Measurements from ENCODE around the gene SBNO2.

SBNO2 gene, protein sequence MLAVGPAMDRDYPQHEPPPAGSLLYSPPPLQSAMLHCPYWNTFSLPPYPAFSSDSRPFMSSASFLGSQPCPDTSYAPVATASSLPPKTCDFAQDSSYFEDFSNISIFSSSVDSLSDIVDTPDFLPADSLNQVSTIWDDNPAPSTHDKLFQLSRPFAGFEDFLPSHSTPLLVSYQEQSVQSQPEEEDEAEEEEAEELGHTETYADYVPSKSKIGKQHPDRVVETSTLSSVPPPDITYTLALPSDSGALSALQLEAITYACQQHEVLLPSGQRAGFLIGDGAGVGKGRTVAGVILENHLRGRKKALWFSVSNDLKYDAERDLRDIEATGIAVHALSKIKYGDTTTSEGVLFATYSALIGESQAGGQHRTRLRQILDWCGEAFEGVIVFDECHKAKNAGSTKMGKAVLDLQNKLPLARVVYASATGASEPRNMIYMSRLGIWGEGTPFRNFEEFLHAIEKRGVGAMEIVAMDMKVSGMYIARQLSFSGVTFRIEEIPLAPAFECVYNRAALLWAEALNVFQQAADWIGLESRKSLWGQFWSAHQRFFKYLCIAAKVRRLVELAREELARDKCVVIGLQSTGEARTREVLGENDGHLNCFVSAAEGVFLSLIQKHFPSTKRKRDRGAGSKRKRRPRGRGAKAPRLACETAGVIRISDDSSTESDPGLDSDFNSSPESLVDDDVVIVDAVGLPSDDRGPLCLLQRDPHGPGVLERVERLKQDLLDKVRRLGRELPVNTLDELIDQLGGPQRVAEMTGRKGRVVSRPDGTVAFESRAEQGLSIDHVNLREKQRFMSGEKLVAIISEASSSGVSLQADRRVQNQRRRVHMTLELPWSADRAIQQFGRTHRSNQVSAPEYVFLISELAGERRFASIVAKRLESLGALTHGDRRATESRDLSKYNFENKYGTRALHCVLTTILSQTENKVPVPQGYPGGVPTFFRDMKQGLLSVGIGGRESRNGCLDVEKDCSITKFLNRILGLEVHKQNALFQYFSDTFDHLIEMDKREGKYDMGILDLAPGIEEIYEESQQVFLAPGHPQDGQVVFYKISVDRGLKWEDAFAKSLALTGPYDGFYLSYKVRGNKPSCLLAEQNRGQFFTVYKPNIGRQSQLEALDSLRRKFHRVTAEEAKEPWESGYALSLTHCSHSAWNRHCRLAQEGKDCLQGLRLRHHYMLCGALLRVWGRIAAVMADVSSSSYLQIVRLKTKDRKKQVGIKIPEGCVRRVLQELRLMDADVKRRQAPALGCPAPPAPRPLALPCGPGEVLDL (N-terminal part only)

DNA sequence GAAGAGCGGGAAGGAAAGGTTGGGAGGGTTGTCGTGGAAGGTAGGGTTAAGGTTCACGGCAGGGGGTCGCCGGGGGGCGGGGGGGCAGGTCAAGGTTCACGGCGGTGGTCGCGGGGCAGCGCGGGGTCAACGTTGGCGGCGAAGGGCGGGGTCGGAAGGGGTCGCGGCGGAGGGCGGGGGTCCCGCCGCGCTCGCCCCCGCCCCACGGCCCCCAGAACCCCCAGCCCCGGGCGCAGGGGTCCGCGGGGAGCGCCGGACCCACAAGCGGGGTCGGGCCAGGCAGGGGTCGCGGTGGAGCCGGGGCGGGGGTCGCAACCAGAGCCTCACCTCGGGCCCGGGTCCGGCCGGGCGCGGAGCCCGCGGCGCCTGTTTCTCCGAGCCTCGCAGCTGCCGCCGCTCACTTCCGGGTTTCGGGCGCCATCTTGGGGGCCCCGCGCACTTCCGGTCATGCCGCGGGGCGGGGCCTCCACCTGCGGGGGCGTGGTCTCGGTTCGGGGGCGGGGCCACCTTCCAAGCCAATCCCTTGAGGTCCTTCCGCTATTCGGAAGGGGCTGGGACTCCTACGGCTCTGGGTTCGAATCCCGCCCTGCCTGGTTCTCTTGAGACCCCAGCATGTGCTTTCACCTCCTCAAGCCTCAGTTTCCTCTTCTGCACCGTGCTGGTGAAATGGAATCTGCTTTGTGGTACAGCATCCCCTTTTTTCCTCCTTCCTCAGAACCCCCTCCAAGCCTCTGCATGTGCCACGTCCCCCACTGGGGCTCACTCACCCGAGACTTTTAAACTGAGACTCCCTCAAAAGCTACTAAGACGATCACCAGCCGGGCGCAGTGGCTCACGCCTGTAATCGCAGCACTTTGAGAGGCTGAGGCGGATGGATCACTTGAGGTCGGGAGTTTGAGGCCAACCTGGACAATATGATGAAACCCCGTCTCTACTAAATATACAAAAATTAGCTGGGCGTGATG is at the start of gene SBNO2:
Gene SBNO2 (minus strand): TSS at position 424 of the 965 bp plus-strand sequence. CDS start 19,992 bp downstream, outside the sequence.
- DNase-seq (ENCODE audit: low spot score), result peak; percentile 98

DNA sequence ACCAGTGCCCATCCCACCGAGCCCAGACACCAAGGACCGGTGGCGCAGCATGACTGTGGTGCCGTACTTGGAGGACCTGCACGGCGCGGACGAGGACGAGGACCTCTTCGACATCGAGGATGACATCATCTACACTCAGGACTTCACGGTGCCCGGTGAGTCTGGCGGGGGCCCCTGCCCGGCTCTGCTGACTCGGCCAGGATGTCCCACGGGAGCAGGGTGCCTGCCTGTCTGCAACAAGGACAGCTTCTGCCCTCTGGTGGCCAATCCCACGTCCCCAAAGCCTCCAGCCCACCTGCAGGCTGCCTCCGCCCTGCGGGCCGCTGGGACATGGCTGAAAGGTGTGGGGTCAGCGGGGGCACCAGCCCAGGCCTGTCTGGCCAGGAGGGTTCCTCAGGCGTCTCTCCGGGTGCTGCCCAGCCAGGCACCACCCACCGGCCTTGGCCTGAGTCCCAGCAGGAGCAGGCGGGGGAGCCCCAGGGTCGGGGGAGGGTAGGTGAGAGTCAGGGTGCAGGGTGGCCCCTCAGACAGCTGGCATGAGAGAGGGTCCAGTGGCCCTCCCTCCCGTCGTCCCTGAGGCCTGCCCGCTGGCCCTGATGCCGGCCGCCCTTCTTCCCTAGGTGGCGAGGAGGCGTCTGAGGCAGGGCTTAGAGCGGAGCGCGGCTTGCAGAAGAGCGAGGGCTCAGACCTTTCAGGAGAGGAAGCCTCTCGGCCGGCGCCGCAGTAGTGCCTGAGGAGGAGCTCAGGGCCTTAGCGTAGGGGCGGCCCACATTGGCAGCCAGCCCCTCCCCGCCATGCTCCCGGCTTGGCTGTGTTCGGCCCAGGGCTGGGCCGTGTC is 49.2 kb upstream of the SBNO2 start:
- peak; percentile 51 for DNase-seq (ENCODE audit: low spot score)

DNA sequence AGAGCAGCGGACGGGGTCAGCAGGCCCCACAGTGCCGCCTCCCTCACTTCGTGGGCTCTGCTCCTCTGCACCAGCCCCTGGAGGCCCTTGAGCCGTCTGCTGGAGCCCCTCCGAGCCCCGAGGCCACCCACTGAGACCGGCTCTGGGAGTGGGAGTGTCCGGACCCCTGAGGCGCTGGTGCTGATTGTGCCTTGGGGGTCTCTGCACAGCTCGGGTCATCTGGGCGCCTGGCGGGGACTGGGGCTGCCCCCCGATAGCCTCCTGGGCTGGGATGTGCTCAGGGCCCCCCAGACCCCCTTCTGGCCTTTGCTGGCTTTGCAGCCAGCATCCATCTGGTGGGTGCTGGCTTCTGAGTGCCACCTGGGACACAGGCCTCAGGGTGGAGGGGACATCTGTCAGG is 48.3 kb upstream of the SBNO2 start:
- DNase-seq (ENCODE audit: low spot score), result no peak

DNA sequence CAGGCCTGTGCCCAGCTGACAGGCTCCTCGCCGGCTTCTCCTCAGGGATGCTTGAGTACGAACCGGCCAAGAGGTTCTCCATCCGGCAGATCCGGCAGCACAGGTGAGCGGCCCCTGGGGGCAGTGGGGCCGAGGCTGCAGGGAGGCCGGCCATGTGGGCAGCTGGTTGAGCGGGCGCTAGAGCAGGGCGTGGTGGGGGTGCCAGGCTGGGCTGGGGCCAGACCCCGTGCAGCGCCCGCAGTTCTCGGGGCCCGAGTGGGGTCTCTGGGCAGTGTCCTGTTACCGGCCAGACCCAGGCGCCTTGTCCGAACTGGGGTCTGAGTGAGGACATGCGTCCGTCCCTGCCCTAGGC is 47.8 kb upstream of the SBNO2 start:
- no peak for DNase-seq (ENCODE audit: low spot score)

DNA sequence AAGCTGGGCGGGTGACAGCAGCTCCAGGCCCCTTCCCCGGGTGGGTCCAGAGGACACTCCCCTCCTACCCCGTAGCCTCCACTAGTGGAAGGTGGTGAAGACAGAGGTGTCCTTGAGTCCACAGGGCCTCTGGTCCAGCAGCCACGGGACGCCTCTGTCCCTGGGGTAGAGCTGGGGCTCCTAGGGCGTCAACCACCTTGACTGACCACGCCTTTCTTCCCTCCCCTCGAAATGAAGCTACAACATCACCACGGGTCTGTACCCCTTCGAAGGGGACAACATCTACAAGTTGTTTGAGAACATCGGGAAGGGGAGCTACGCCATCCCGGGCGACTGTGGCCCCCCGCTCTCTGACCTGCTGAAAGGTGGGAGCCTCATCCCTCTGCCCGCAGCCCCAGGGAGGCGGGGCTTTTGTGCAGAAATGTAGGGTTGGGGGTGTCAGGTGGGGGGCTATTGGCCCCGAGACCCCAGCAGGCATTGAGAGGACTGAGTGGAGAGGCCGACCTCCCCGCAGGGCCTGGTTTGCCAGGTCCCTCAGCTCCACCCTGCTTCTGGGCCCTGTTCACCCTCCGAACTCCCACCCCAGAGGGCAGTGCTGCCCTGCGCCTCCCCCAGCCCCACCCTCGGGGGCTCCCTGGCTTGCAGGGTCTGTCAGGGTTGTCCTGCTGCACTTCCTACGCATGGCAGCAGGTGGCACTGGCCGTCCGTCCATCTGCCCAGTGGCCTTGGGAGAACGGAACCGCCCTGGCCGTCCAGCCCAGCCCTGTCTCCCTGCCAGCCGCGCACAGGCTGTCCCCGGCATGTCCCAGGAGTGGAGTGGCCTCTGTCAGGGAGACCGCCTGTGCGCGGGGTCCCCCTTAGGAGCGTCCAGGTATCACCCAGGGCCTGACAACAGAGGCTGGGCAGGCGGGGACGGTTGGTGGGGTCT is 47.2 kb upstream of the SBNO2 start:
- DNase-seq (ENCODE audit: low spot score), result no peak

DNA sequence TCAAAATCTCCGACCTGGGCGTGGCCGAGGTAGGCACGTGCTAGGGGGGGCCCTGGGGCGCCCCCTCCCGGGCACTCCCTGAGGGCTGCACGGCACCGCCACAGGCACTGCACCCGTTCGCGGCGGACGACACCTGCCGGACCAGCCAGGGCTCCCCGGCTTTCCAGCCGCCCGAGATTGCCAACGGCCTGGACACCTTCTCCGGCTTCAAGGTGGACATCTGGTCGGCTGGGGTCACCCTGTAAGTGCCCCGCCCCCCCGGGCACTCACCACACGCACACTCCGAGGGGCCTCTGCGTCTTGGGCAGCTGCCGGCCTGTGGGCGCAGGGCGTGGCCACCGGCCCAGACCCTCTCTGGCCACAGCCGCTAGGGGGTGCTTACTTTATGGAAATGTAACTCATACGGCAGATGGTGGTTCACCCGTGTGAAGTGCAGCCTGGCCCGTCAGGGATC is 46.4 kb upstream of the SBNO2 start:
- no peak for DNase-seq (ENCODE audit: low spot score)

DNA sequence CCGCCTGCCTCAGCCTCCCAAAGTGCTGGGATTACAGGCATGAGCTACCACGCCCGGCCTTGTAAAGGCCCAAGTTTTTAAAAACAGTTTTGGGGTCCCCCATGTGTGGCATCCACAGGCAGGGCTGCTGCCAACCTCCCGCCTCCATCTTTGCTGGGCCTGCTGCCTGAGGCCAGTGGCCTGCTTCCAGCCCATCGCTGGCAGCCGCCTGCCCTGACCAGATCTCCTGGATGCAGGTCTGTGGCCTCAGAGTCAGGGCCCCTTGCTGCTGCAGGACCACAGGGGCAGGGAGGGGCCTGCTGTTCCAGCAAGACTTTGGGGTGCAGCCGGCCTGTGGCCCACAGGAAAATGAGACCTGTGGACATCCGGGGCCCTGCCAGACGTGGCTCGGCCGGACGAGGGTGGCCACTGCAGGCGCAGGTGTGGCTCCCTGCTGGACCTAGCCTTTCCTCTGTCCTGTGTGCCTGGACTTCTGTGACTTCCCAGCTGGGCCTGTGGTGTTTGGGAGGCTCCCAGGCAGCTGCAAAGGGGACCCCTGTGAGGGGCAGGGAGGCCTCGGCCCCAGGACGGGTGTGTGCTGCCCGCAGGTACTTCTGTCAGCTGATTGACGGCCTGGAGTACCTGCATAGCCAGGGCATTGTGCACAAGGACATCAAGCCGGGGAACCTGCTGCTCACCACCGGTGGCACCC is 45.9 kb upstream of the SBNO2 start:
- no peak for DNase-seq (ENCODE audit: low spot score)

DNA sequence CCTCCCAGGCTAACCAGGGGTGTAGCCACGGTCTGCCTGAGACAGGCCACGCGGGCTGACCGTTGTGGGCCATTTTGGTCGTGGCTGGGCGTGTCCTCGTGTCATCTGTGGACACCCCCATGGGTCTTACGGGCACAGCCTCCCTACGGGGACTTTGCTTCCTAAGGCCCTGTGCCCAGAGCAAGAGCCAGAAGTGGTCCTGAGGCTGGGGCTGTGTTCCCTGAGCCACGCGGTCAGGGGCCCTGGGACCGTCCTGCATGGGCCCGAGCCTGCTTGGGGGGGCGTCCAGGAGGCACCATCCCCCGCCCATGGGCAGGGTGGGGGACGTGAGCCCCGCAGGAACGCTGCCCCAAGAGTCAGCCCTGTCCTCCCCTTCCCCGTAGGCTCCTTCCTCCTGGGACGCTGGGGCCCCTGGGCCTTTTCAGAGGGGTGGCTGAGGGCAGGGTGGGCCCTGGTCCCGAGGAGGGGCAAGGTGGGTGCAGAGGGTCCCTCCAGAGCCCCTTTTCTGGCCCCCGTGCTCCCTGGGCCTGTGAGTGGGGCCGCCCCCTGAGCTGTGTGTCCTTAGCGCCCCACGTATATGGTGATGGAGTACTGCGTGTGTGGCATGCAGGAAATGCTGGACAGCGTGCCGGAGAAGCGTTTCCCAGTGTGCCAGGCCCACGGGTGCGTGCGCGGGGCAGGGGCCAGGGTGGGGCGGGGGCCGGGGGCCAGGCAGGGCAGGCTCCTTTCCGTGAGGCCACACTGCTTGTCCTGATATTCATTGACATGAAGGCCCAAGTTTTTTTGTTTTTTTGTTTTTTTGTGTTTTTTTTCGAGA is 44.9 kb upstream of the SBNO2 start:
- DNase-seq (ENCODE audit: low spot score), result no peak

DNA sequence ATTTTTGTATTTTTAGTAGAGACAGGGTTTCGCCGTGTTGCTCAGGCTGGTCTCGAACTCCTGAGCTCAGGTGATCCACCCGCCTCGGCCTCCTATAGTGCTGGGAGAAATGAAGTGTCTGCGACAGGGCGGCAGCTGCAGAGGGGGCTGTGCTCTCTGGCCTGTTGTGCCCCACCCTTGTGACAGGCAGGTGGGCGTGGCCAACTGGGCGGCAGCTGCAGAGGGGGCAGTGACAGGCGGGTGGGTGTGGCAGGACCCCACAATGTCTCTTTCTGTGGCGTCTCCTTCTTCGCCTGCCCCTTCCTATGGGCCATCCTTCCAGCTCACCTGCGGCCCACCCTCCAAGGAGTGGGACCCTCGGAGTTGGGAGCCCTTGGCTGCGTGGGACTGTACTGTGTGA is 43.3 kb upstream of the SBNO2 start:
- DNase-seq (ENCODE audit: low spot score), result no peak

DNA sequence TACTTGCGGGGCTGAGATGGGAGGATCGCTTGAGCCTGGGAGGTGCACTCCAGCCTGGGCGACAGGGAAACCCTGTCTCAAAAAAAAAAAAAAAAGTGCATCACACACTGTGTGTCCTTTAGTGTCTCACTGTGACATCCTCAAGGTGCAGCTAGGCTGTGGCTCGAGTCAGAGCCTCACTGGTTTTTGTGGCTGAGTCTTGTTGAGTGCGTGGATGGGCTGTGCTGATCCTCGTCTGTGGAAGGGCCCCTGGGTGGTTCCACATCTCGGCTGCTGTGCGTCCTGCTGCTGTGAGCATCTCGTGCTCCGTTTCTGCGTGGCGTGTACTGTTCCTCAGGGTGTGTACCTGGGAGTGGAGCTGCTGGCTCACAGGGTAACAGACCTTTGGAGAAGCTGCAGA is 42.7 kb upstream of the SBNO2 start:
- DNase-seq (ENCODE audit: low spot score), result no peak

DNA sequence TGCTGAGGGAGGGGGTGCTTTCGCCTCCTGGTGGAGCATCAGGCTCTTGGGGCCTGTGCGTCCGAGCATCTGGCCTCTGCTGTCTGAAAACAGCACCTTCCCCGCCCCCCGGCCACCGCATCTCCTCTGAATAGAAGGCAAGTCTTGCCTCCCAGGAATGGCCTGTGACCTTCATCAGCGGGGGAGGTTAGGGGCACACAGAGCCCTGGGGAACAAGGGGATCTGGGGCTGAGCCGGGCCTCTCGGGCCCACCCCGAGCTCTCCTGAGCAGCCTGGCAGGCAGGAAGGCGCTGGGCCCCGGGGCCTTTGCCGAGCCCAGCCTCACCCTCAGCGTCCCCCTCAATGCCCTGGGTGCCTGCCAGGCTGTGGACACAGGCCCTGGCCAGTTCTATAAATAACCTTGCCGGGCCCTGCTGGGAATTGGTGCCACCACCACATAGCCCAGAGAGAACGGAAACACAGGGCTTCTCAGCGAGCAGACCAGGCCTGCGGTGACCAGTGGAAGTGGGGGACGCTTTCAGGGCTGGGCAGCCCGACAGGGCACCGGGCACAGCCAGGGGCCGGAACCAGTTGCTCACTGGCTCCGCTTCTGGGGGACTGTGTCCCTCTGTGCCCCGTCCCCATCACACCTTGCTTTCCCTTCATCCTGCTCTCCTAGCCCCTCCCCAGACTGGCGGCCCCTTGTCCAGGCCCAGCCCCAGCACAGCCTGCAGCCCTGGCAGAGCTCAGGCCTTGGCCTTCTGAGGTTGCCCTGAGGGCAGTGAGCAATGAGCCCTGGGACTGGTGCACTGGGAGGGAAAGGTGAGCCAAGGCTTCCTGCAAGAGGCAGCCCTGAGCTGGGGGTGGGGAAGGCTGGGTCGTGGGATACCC is 41.0 kb upstream of the SBNO2 start:
- no peak for DNase-seq (ENCODE audit: low spot score)

DNA sequence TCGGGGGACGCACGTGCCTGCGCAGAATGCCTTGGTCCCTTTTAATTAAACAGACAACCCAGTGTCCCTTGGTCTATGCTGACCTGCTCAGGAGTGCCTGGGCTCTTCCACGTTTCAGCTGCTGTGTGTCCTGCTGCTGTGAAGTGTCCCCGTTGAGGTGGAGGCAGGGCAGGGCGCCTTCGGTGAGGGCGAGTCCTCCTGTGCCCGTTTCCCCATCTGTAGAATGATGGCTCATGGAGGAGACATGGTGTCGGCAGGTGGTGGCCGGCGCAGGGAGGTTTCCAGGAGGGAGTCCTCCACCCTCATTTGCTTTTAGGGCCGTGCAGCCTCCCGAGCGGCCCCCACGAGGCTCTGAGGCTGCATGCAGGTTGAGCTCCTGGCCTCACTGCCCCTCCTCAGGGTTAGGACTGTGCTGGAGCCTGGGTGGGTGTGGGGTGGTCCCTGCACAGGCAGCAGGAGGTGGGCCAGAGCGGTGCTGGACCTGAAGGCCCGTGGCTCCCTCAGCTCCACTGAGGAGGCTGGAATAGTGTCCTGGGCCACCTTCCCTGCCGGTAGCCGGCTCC is 40.3 kb upstream of the SBNO2 start:
- DNase-seq (ENCODE audit: low spot score), result no peak

DNA sequence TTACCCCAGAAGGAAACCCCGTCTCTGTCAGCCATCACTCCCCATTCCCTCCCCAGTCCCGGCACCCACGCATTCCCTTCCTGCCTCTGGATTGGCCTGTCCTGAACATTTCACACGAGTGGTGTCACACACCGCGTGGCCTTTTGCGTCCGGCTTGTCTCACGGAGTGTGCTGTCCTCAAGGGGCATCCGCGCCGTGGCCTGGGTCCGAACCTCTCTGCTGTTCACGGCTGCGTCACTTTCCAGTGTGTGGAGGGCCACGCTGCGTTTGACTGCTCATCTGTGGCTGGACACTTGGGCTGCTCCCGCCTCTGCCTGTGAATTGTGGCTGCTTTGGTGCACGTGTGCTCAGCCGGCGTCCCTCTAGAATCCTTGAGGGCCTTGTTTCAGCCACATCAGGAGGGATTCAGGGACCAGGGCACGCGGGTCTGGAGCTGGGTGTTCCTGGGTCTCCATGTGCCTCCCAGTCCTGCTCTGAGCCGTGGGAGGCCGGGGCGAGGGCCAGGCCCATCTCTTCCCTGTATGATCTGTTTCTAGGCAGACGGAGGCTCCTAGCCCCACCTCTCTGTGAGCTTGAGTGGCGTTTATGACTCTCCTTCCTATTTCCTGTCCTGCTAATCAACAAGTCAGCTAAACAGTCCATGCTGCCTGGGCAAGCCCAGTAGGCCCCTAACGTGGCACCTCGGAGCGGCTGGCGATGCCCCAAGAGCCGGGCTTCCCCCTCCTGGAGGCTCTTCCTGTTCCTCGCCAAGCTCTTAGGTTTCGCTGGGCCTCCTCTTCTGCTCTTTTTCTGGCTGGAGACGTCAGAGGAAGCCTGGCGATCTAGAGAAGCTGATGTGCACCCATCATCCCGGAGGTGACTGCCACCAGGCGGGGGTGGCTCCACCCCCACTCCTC is 39.6 kb upstream of the SBNO2 start:
- no peak for DNase-seq (ENCODE audit: low spot score)

DNA sequence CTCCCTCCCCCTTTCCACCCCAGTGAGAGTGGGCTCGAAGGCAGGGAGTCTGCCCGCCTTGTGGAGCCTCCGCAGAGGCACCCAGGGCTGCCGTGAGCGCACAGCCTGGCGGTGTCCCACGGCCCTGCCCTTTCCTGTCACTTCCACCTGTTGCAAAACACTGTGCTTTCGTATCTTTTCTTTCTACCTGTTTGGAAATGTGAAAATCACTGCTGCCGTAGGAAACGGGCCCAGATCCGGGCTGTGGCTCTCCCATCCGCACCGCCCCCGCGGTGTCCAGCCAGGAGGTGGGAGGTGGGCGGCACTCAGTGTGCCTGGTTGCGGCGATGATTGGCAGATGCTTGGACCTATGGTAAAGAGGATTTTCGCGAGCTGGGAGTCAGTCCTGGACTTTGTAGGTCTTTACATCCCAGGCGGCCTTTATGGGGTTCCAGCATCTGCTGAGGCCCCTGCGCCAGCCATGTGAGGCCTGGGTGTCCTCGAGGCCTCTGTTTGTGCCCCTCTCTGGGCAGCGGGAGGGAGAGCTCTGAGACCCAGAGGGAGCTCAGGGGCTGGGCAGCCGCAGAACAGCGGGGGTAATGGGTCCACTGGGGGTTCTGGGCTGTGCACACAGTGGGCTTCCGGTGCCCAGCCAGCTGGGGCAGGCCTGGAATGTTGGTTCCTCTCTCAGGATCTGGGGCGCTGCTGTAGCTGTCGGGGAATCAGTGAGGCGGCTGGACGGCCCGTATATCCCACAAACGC is 37.6 kb upstream of the SBNO2 start:
- no peak for DNase-seq (ENCODE audit: low spot score)

DNA sequence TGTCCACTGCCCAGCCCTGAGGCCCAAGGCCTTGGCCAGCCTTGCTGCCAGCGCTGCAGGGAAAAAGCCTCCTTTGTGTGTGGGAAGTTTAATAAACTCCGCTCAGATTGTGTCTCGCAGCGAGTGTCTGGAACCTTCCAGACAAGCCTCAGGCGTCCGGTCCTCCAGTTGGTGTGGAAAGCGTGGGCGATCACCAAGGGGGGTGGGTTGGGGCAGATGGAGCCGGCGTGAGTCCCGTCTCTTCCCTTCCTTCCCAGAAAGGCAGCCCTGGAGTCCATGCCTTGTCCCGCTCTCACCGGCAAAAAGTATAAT is 36.1 kb upstream of the SBNO2 start:
- DNase-seq (ENCODE audit: low spot score), result no peak
